Mucosa of stomach (tissue), 1 donor: Measurements from ENCODE around the gene TBL1X.
"Not testable (repeated sequence)": the region's sequence is repeated elsewhere in the genome, so short reads cannot be mapped to it uniquely, and the experiment has no call there.

ENCODE experiments used
- H3K27me3 ChIP-seq: one replicate; pipeline ENCODE4 v1.7.0; 2013; ENCODE audit warnings: mild to moderate bottlenecking, low read length; ENCODE audit not compliant: control insufficient read depth, insufficient read depth
- H3K36me3 ChIP-seq: one replicate; pipeline ENCODE4 v1.7.0; 2013; ENCODE audit warnings: low read length; ENCODE audit not compliant: control insufficient read depth, insufficient read depth
- H3K4me1 ChIP-seq: one replicate; pipeline ENCODE4 v1.7.0; 2013; ENCODE audit warnings: mild to moderate bottlenecking, low read length; ENCODE audit not compliant: control insufficient read depth, insufficient read depth
- H3K4me3 ChIP-seq: one replicate; pipeline ENCODE4 v1.7.0; 2013; ENCODE audit warnings: low read length
- H3K9ac ChIP-seq: one replicate; pipeline ENCODE4 v1.7.0; 2013; ENCODE audit warnings: mild to moderate bottlenecking, low read length, moderate library complexity
- H3K9me3 ChIP-seq: one replicate; pipeline ENCODE4 v1.7.0; 2013; ENCODE audit warnings: mild to moderate bottlenecking, low read length, moderate library complexity; ENCODE audit not compliant: control insufficient read depth
- donor health status: Pancreatic carcinoma.

TBL1X gene

GRCh38 chrX:9438933-9439494, 25.8 kb upstream of the TBL1X start:
- Histone ChIP-seq H3K4me3 (no peak overlapping the region), H3K27me3 (no peaks in the 10 kb centered on the region)

GRCh38 chrX:9440116-9440844, 24.6 kb upstream of the TBL1X start:
- H3K4me3 ChIP-seq: no peak overlapping the region
- H3K9me3 ChIP-seq: no peaks in the 10 kb centered on the region
- H3K27me3 ChIP-seq: no peaks in the 10 kb centered on the region
- H3K4me1 ChIP-seq: no peaks in the 10 kb centered on the region
- H3K36me3 ChIP-seq: no peaks in the 10 kb centered on the region
- no peak overlapping the region for H3K9ac ChIP-seq

More at GRCh38 chrX:9438933-9439494, 25.8 kb upstream of the TBL1X start:
- H3K4me1 ChIP-seq: no peaks in the 10 kb centered on the region
- H3K9ac ChIP-seq: no peak overlapping the region
- no peaks in the 10 kb centered on the region for H3K36me3 ChIP-seq
- H3K9me3 ChIP-seq: no peaks in the 10 kb centered on the region

- H3K4me3 ChIP-seq: no peak overlapping the region
- H3K9me3 ChIP-seq: no peaks in the 10 kb centered on the region
- H3K36me3 ChIP-seq: no peaks in the 10 kb centered on the region
- no peaks in the 10 kb centered on the region for H3K27me3 ChIP-seq
- no peak overlapping the region for H3K9ac ChIP-seq
- no peaks in the 10 kb centered on the region for H3K4me1 ChIP-seq
Observed at GRCh38 chrX:9442056-9442455, 22.8 kb upstream of the TBL1X start.

GRCh38 chrX:9443327-9443726, 21.5 kb upstream of the TBL1X start:
- Histone ChIP-seq H3K9ac (no peak overlapping the region), H3K4me1 (no peaks in the 10 kb centered on the region), H3K9me3 (no peaks in the 10 kb centered on the region), H3K36me3 (no peaks in the 10 kb centered on the region), H3K4me3 (no peak overlapping the region), H3K27me3 (no peaks in the 10 kb centered on the region)

- Histone ChIP-seq H3K4me3 (no peak overlapping the region), H3K4me1 (no peaks in the 10 kb centered on the region), H3K9me3 (no peaks in the 10 kb centered on the region), H3K27me3 (no peaks in the 10 kb centered on the region), H3K36me3 (no peaks in the 10 kb centered on the region), H3K9ac (no peak overlapping the region)
Observed at GRCh38 chrX:9447906-9448305, 17.0 kb upstream of the TBL1X start.

GRCh38 chrX:9456250-9457074, 8.4 kb upstream of the TBL1X start:
- no peak overlapping the region for H3K9ac ChIP-seq
- no peaks in the 10 kb centered on the region for H3K27me3 ChIP-seq
- no peak overlapping the region for H3K4me3 ChIP-seq
- H3K4me1 ChIP-seq: no peaks in the 10 kb centered on the region
- no peaks in the 10 kb centered on the region for H3K9me3 ChIP-seq
- no peaks in the 10 kb centered on the region for H3K36me3 ChIP-seq

- H3K9ac ChIP-seq, H3K4me3 ChIP-seq, H3K36me3 ChIP-seq, H3K9me3 ChIP-seq, H3K27me3 ChIP-seq, H3K4me1 ChIP-seq: not testable (repeated sequence)
Observed at GRCh38 chrX:9458034-9458433, 6.8 kb upstream of the TBL1X start.

GRCh38 chrX:9458516-9459078, 6.3 kb upstream of the TBL1X start:
- H3K27me3 ChIP-seq: no peaks in the 10 kb centered on the region
- no peaks in the 10 kb centered on the region for H3K9me3 ChIP-seq
- H3K36me3 ChIP-seq: no peaks in the 10 kb centered on the region

GRCh38 chrX:9459186-9459748, 5.6 kb upstream of the TBL1X start:
- H3K4me1 ChIP-seq: peaks cover 12% of the 10 kb centered on the region
- H3K27me3 ChIP-seq: no peaks in the 10 kb centered on the region
- H3K4me3 ChIP-seq: no peak overlapping the region
- no peak overlapping the region for H3K9ac ChIP-seq
- H3K9me3 ChIP-seq: no peaks in the 10 kb centered on the region
- no peaks in the 10 kb centered on the region for H3K36me3 ChIP-seq

More at GRCh38 chrX:9458516-9459078, 6.3 kb upstream of the TBL1X start:
- Histone ChIP-seq H3K4me1 (peaks cover 6% of the 10 kb centered on the region), H3K9ac (no peak overlapping the region), H3K4me3 (no peak overlapping the region)

- no peak overlapping the region for H3K9ac ChIP-seq
Observed at GRCh38 chrX:9461087-9461486, 3.8 kb upstream of the TBL1X start.

GRCh38 chrX:9462456-9462855, 2.4 kb upstream of the TBL1X start:
- no peak overlapping the region for H3K4me3 ChIP-seq
- H3K9ac ChIP-seq: no peak overlapping the region
- no peaks in the 10 kb centered on the region for H3K27me3 ChIP-seq
- peaks cover 22% of the 10 kb centered on the region for H3K4me1 ChIP-seq
- H3K36me3 ChIP-seq: no peaks in the 10 kb centered on the region
- H3K9me3 ChIP-seq: no peaks in the 10 kb centered on the region

More at GRCh38 chrX:9461087-9461486, 3.8 kb upstream of the TBL1X start:
- no peaks in the 10 kb centered on the region for H3K27me3 ChIP-seq
- no peaks in the 10 kb centered on the region for H3K36me3 ChIP-seq
- H3K9me3 ChIP-seq: no peaks in the 10 kb centered on the region
- H3K4me1 ChIP-seq: peaks cover 16% of the 10 kb centered on the region
- H3K4me3 ChIP-seq: no peak overlapping the region
